Measurements from ENCODE around the gene FGF8.
A peak's percentile ranks its signal among the peaks of the same experiment; 100 is the strongest.
"Not testable (repeated sequence)": the region's sequence is repeated elsewhere in the genome, so short reads cannot be mapped to it uniquely, and the experiment has no call there.

Gene FGF8, protein sequence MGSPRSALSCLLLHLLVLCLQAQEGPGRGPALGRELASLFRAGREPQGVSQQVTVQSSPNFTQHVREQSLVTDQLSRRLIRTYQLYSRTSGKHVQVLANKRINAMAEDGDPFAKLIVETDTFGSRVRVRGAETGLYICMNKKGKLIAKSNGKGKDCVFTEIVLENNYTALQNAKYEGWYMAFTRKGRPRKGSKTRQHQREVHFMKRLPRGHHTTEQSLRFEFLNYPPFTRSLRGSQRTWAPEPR

DNA sequence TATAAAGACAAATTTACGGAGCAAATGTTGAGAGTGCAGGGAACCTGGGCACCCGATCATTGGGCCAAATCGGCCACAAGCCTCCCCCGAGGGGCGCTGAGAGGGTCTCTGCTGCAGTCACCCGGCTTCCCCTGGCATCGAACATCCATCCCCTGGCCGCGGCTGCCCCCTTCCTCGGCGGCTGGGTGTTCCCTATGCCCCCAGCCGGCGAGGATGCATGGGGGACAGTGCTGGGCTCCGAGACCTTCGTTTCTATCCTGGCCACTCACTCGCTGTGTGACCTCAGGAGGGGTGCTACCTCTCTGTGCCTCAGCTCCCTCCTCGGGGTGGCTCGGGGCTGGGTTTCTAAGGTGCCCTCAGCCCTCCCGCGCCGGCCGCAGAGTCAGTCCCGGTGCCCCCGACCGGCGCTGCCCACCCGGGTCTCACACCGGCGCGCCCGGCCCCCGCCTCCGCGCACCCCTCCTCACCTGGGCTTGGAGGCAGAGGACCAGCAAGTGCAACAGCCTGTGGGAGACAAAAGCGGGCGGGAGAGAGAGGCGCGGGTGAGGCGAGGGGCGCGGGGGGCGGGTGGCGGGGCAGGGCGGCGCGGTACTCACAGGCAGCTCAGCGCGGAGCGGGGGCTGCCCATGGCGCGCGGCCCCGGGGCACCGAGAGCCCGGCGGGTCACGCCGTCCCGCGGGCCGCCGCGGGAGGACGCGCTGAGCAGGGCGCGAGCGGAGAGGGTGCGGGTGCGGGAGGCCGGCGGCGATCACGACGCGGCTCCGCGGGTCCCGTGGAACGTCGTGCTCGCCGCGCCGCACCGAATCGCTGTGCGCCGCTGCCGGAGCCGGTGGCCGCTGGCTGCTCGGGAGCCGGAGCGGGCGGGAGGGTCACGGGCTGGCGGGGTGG lies at the start of gene FGF8:
Gene FGF8, minus strand, starts transcription at position 842 of the 888 bp plus-strand sequence. Its CDS starts 214 bp downstream, at position 628.
- DNase-seq, result no peak

DNA sequence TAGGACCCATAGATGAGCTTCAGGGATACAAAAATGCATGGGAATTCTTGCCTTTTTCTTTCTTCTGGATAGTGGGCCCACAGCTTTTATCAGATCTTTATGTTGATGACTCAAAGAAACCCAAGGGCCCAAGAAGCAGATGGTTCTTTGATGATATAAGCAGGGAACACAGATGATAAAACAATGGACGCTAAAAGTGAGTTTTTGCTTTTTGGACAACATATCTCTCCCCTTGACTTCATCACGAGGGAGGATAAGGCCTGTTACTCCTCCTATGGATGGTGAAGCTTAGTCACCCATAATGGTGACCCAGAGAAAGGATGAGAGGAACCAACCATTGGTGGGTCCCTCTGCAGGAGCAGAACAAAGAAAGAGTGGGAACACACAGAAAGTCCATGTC lies 48.8 kb upstream of the FGF8 start:
- DNase-seq, result no peak

DNA sequence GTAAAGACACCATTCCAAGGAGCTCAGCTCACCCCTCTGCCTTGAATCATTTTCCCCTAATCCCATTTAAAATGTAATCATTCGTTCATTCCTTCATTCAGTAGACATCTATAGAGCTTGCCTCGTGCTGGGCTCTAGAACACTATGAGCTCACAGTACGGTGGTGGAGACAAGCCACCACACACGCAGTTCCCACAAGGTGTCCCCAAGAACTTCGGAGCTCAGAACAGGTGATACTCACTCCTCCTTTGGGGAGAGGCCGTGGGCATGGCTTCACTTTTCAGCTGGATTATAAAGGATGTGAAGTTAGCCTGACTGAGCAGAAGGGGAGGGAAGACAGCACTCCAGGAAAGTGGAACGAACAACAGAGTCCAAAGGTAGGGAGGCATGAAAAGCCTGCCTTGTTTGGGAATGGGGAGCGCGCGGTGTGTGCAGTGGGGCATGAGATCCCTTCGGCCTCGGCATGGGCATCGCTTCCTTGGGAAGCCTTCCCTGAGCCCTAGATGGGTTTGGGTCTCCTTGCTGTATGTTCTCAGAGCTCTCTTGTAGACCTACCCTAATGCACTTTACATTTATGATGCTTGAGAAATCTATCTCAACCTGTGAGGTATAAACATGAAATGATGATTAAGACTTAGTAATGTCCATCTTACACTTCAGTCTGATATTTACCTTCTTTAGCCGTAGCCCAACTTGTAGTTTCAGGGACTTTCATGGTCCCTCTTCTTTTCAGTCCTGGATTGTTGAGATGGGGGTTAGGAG lies 43.1 kb upstream of the FGF8 start:
- DNase-seq, result peak in 1 of 2 experiments; percentile 10

DNA sequence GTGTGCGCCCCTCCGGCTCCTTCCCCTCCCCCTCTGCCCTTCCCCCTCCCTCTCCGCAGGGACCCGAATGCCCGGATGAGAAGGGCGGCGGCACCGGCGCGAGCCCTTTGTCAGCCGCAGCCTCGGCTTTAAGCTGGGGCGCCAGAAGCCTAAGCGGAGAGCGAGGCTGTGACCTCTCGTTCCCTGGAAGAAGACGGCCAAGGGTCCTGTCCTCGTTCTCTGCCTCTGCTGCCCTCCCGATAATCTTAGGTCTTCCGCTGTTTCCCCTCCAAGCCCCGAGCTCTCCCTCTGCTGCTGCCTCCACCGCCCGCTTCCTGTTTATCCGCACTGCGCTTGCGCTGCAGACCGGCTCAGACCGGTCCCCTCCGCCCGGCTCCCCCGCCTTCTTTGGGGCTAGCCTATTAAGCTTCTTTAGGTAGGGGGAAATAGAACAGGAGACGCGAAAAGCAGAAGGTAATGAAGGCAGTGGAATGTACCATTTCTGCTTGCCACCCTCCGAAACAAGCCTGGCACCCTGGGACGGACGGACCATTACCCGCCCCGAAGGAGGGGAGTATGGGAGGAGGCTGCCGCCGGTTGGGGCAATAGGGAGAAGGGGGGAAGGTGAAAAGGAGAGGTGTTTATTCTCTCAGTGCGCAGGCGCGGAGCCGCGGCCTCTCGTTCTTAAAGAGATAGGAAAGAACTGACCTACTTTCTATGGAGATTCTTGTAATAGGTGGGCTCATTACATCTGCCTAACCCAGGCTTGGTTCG lies 42.4 kb upstream of the FGF8 start, which contains the start of gene OGA:
Gene OGA, minus strand, starts transcription at position 326 of the 753 bp plus-strand sequence. CDS start 422 bp downstream, outside the sequence.
- DNase-seq, result peak; percentile 93 to 99

DNA sequence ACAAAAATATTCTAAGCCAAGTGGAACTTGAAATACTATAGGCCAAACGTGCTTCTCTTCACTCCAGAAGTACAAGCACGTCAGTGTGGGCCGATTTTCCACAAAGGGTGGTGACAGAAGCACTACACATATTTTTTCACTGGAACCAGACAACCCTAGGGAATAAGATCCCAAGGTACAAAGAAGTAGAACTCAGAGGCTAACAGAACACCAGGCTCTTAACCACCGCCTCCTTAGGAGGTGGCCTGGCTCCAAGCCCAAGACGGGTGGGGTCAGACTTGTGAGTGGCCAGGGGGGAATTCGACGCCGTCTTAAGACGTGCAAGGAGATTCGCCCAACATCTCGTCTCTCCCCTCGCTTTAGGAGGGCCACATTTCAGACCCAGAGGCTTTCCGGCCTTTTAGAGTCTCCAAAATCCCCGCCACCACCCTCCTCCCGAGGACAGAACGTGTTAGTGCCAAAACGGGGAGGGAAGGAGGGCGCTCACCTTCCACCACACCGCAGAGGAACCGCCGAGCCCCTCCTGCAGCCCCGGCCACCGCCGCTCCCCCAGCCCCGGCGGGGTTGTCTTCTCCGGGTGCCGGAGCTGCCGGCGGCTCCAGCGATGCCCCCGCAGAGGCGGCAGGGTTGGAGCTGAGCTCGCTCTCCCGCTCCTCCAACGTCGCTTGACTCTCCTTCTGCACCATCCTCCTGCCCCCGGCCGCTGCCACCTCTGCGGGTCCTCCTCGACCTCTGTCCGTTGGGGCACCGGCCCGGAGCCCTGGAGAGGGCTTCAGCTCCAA lies 41.6 kb upstream of the FGF8 start:
- peak in 1 of 2 experiments; percentile 22 for DNase-seq

DNA sequence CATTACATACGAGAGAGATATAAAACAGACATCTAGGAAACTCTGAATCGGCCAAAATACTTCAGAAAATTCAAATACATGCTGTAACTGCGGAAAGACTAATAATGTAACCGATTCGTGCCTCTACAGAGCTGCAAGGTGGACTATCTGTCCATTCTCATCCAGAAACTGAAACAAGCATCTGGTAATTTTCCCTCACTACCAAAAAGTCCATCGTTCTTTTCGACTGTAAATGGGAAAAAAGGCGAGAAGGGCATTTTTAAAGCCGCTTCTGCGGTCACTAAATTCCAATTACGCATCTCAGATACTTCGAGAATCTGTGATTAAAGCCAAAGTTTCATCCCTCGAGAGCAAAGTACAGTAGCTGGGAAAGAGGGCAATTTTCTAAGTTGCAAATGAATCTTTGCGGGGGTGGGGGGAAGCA lies 41.0 kb upstream of the FGF8 start:
- DNase-seq, result no peak

DNA sequence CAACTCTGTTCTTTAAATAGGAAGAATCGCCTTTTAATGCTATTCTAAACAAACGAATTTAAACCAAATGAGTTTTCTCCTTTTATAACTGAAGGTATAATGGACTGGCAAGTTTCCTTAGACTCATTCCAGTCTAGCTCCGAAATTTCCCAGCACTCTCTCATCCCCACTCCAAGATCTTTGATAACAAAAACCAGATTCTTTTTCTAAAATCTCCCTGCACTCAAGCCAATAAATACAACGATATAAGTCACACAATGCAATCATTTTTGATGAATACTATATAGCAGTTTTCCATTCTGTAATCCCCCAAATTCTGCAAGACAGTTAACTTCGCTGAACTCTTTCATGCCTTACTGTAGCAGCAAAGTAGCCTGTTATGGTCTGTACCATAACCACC lies 40.5 kb upstream of the FGF8 start:
- DNase-seq, result no peak

DNA sequence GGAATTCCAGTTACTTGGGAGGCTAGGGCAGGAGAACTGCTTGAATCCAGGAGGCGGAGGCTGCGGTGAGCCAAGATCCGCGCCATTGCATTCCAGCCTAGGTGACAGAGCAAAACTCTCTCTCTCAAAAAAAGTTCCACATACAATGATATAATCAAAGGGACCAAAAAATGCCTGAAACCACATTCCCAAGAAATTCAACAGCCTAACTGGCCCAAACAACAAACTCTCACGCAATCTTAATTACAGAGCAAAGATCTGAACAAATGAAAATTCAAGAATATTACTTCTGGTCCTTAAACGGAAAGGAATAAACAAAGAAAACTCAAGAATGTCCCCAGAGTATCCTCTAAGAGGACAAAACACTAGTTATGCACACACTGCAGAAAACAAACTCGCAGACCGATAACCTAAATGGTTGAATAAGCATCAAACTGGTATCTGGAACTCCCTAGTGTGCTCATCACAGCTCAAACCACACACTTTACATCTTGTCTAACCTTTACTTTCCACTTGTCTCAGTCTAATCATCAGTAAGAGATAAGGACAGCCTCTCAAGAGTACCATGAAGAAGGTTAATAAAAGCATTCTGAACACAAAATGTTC lies 38.7 kb upstream of the FGF8 start:
- no peak for DNase-seq

DNA sequence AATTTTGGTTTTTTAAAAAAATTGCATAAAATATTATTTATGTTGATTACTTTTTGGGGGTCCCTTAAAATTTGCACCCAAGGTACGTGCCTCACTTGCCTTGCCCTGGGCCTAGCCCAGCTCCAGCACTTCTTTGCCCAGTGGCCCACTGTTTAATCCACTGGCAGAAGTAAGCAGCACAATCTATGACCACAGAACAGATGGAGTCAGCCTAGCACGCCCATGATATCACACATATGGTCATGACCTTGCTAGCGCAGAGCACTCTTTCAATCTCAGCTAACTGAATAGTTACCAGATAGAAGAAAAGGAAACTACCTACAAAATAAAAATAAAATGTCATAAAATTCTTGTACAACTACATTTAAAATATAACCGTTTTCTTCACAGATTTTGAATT lies 36.7 kb upstream of the FGF8 start:
- no peak for DNase-seq

DNA sequence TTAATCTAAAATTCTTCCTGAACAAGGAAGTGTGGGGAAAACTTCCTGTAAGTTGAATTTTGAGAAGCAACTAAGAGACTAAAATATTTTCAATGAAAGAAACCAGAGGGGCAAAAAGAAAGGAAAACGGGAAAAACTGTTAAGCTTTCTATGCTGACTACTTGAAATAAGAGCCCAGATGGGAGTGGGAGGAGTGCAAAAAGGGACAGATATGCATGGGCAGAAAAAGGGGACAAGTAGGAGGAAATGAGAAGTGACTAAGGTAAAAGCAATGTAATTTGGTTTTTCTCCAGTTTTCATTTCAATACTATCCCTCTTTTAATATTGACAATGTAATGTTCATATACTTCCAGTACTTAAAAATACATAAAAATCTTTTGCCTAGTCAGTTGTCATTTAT lies 31.2 kb upstream of the FGF8 start:
- no peak for DNase-seq

DNA sequence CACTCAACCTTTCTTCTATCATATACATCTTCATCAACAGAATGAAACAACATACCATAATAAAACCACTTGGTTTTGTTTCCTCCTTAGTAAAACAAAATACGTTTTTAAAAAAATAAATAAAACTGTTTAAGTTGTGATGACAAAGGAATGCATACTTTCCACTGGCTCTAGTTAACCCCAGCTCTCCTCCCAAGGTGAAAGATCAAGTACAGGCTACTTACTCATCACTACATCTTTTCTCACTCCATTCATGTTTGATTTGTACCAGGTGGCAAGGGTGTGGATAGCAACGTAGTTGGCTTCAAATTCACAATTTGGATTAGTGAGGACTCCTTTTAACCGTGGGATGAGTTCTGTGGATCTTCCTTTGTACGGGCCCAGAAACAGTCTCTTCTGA lies 27.6 kb upstream of the FGF8 start:
- DNase-seq, result no peak

DNA sequence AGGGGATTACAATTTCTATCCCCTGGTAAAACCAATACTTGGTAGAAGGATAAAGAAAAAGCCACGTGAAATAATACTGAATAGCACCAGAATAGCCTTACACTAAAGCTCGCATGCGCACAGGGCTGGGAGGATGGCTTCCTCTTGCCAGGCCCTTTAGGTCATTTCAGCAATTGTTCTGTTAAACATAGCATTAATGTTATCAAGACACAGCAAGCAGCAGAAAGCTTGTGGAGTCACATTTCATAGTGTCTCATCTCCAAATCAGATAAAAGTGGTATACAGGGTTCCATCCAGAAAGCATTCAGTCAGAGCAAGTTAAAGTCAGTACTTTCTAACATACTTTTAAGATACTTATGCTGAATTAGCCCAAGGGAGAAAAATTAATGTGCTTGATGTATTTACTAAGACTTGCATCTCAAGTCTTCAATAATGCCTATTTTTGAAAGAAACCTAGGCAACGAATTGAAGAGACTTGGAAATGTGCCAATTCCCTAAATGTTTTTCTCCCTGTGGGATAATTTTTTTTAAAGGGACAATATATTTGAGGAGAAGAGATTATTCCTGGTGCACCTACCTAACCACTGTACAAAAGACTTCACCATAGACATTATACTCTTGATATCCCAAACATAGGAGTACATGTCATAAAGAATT lies 21.6 kb upstream of the FGF8 start:
- DNase-seq, result no peak

DNA sequence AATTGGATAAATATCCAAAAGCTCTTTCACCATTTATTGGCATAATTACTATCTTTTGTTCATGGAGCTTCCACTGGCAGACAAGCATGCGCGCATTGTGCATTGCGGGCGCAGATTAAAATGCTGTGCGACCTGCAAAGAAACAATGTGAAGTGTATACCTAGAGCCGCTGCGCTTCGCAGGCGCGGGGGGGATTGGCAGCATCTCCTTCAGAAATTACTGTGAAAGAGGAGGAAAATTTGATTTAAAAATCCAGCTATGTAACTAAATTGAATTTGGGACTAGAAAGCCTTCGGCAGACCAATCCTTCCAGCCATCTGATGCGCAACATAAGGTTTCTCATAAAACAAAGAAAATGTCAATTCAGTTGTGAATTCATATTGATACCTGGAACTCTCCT lies 17.6 kb upstream of the FGF8 start:
- no peak for DNase-seq

DNA sequence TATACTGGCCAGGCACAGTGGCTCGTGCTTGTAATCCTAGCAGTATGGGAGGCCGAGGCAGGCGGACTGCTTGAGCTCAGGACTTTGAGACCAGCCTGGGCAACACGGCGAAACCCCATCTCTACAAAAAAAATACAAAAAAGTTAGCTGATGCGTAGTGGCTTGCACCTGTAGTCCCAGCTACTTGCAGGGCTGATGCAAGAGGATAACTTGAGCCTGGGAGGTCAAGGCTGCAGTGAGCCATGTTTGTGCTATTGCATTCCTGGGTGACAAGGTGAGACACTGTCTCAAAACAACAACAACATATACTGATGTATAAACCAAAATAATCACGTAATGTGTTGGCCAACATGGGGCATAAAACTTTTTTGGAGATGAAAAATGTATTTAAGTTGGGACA lies 13.8 kb upstream of the FGF8 start:
- no peak for DNase-seq

DNA sequence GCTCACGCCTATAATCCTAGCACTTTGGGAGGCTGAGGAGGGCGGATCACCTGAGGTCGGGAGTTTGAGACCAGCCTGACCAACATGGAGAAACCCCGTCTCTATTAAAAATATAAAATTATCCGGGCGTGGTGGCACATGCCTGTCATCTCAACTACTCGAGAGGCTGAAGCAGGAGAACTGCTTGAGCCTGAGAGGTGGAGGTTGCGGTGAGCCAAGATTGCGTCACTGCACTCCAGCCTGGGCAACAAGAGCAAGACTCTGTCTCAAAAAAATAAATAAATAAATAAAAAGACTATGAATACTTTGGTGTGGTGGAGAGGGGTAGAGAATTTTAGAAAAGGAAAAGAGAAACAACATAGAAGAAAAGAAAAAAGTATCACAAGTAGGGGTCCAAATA lies 13.3 kb upstream of the FGF8 start:
- not testable (repeated sequence) for DNase-seq

DNA sequence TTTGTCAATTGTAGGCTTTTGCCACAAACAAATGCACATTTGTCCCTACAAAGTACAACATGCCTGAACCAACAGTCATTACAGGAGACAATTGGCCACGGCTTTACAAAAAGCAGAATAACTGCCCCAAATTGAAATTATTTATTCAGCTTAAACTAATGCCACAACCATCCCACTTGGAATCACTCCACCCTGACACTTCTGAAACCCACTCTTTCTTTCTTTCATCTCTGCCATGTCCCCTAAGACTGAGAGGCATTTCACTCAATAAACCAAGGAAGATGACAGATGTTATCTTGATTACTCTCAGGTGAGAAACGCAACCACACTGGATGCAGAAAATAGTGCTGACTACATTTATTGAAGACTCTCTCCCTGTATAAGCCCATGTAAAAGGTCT lies 9.9 kb upstream of the FGF8 start:
- no peak for DNase-seq

DNA sequence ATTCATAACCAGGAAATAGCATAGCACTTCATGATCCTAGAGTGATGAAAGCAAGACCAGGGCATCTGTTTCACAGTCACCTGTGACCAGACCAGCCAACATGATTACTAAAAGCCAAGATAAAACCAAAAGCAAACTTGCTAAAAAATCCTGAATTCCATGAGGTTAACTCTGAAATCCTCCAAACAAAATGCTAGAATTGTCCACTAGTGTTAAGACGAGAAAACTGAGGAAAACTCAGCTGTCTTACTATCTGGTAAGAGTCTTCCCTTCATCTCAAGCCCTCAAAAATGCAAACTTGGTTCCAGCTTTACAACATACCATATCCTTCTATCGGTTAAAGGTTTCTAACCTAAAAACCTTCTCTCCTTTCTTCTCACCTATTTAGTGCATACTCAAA lies 8.6 kb upstream of the FGF8 start:
- DNase-seq, result no peak

DNA sequence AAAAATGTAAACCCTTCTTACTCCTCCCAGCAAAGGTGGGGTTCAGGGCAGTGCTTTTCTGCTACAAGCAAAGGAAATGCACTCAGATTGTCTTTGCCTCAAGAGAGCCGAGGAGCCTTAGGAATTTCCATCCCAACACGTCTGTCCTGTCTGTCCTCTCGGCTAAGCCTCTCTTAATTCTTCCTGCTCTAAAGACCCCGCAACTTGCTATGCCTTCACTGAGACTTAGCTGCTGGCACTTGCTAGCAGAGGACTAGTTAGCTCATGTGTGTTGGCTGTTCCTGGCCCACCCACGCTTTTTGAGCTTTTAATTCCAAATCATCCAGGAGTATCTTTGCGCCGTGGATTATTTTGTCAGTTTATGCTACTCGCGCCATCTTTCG lies 7.8 kb upstream of the FGF8 start:
- DNase-seq, result no peak

DNA sequence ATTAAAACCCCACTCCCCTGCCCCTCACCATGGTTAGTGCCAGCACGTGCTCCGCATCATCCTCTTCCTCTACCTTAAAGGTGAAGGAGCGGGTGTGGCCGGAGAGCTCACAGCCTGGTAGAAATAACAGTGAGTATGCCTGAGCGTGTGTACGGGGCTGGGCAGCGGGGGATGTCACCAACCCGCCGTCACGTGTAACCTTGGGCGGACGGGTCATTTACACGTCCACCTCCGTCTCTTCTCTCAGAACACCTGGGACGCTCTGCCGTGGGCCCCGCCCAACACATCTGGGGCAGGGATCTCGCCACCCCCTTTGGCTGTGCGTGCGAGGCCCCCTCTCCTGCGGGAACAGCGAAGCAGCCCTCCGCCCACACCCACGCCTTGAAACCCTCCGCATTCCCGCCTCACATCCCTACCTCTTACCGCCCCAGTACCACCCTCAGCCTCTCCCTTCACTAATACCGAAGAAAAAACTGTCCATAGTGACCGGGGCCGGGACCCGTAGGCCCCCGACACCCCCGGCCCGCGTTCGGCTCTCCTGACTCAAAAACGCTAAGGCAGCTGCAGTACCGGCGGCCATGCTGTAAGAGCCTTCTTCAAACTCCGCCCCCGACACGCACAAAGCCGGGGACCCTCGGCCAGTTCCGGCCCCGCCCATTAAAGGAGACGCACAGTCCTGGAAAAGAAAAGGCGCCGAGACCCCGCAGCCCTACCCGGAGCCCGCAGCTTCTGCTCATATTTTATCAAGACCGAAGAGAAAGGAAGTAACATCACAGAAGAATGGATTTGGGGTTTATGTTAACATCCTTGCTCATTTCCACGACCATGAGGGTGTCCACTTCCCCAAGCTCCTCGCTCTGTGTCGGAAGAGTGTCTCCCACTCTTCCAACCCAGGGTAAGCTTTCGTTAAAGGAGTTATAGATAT lies 7.2 kb upstream of the FGF8 start, which contains the start of gene NPM3:
Gene NPM3, minus strand, starts transcription at position 636 of the 925 bp plus-strand sequence. Its CDS starts 56 bp downstream, at position 580.
- DNase-seq, result peak; percentile 83 to 88
